Parathyroid adenoma (tissue), 2 donors: ENCODE results near the gene GXYLT2.
A peak's percentile ranks its signal among the peaks of the same experiment; 100 is the strongest.

Experiments used
- H2AFZ ChIP-seq: fragments of 300-600 bp; sonication (generic); one replicate; pipeline ENCODE4 v1.7.0; 2017; ENCODE audit warnings: antibody characterized with exemption, mild to moderate bottlenecking
- H3K27ac ChIP-seq: fragments of 300-600 bp; sonication (generic); one replicate; pipeline ENCODE4 v1.7.0; 2017
- H3K27me3 ChIP-seq: fragments of 300-600 bp; sonication (generic); one replicate; pipeline ENCODE4 v1.7.0; 2017; ENCODE audit warnings: low read length; ENCODE audit not compliant: control insufficient read depth, insufficient read depth
- H3K36me3 ChIP-seq: fragments of 300-600 bp; sonication (generic); one replicate; pipeline ENCODE4 v1.7.0; 2017; ENCODE audit warnings: low read length; ENCODE audit not compliant: control insufficient read depth, insufficient read depth
- H3K4me1 ChIP-seq: fragments of 300-600 bp; sonication (generic); one replicate; pipeline ENCODE4 v1.7.0; 2017; ENCODE audit warnings: control low read depth
- H3K4me2 ChIP-seq: fragments of 300-600 bp; sonication (generic); one replicate; pipeline ENCODE4 v1.7.0; 2017; ENCODE audit warnings: low read length
- H3K4me3 ChIP-seq: fragments of 300-600 bp; sonication (generic); one replicate; pipeline ENCODE4 v1.7.0; 2017; ENCODE audit warnings: low read depth, low read length
- H3K79me2 ChIP-seq: fragments of 300-600 bp; sonication (generic); one replicate; pipeline ENCODE4 v1.7.0; 2017; ENCODE audit warnings: control low read depth
- H3K9ac ChIP-seq: fragments of 300-600 bp; sonication (generic); one replicate; pipeline ENCODE4 v1.7.0; 2017; ENCODE audit warnings: mild to moderate bottlenecking
- H3K9me3 ChIP-seq: fragments of 300-600 bp; sonication (generic); one replicate; pipeline ENCODE4 v1.7.0; 2017; ENCODE audit warnings: low read length; ENCODE audit not compliant: control insufficient read depth
- TF ChIP-seq, protein P1 (sequence below): fragments of 300-600 bp; sonication (generic); IDR thresholded peaks from one replicate; pipeline ENCODE4 v1.7.0; 2017; ENCODE audit warnings: antibody characterized with exemption, mild to moderate bottlenecking
- donor health status: primary hyperparathyroidism.

Gene GXYLT2

DNA sequence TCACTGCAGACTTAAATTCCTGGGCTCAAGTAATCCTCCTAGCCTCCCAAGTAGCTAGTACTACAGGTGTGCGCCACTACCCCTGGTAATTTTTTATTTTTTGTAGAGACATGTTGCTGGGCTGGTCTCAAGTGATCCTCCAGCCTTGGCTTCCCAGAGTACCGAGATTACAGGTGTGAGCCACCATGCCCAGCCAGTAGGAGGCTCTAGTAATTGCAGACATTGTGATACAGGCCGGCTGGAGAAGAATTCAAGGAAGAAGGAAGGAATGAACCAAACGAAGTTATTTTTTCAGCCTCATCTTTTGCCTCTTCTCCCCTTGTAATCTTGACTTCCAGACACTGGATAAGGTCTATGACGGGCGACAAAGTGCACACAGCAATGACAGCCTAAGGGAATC lies 105.5 kb downstream of the GXYLT2 start:
- no peak overlapping the region for H3K4me2 ChIP-seq
- H3K9ac ChIP-seq, result no peak overlapping the region
- H3K27ac ChIP-seq, result no peak overlapping the region
- peaks cover 8% of the 10 kb centered on the region for H3K79me2 ChIP-seq
- H3K4me1 ChIP-seq, result no peaks in the 10 kb centered on the region
- TF ChIP-seq, protein P1, sequence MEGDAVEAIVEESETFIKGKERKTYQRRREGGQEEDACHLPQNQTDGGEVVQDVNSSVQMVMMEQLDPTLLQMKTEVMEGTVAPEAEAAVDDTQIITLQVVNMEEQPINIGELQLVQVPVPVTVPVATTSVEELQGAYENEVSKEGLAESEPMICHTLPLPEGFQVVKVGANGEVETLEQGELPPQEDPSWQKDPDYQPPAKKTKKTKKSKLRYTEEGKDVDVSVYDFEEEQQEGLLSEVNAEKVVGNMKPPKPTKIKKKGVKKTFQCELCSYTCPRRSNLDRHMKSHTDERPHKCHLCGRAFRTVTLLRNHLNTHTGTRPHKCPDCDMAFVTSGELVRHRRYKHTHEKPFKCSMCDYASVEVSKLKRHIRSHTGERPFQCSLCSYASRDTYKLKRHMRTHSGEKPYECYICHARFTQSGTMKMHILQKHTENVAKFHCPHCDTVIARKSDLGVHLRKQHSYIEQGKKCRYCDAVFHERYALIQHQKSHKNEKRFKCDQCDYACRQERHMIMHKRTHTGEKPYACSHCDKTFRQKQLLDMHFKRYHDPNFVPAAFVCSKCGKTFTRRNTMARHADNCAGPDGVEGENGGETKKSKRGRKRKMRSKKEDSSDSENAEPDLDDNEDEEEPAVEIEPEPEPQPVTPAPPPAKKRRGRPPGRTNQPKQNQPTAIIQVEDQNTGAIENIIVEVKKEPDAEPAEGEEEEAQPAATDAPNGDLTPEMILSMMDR, result no peak
- H2AFZ ChIP-seq, result no peak overlapping the region
- no peaks in the 10 kb centered on the region for H3K9me3 ChIP-seq
- no peak overlapping the region for H3K4me3 ChIP-seq
- H3K27me3 ChIP-seq, result no peaks in the 10 kb centered on the region
- no peaks in the 10 kb centered on the region for H3K36me3 ChIP-seq

DNA sequence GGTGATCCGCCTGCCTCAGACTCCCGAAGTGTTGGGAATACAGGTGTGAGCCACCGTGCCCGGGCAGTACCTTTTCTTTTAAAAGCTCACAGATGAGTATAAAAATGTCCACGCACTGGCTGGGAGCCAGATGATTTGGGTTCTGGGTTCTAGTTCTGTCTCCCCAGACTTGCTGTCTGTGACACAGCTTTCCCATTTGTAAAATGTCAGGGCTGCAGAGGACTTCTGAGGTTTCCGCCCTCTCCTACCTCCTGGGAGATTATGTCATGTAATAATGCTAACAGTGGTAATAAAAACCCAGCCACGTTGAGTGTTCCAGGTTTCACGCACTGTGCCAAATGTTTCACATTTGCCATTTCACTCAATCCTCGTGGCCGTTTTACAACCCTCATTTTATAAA lies 107.5 kb downstream of the GXYLT2 start:
- H3K27ac ChIP-seq, result no peak overlapping the region
- no peaks in the 10 kb centered on the region for H3K36me3 ChIP-seq
- TF ChIP-seq, protein P1, result no peak
- peaks cover 8% of the 10 kb centered on the region for H3K79me2 ChIP-seq
- no peak overlapping the region for H3K4me3 ChIP-seq
- H3K9ac ChIP-seq, result no peak overlapping the region
- no peak overlapping the region for H3K4me2 ChIP-seq
- H3K4me1 ChIP-seq, result peaks cover 4% of the 10 kb centered on the region
- H3K9me3 ChIP-seq, result no peaks in the 10 kb centered on the region
- H2AFZ ChIP-seq, result no peak overlapping the region
- no peaks in the 10 kb centered on the region for H3K27me3 ChIP-seq

DNA sequence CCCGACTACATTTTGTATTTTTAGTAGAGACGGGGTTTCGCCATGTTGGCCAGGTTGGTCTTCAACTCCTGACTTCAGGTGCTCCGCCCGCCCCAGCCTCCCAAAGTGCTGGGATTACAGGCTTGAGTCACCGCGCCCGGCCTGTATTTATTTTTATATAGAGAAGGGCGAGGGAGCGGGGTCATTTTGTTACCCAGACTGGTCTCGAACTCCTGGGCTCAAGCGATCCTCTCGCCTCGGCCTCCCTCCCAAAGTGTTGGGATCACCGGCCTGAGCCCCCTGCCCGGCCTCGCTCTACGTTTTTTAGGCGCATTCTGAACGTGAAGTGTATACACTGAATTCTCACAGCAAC lies 108.3 kb downstream of the GXYLT2 start:
- Histone ChIP-seq H3K4me2 (peak overlapping the region; percentile 56), H3K36me3 (no peaks in the 10 kb centered on the region), H3K79me2 (peaks cover 11% of the 10 kb centered on the region), H2AFZ (peak overlapping the region; percentile 100), H3K4me3 (peak overlapping the region; percentile 82), H3K9me3 (no peaks in the 10 kb centered on the region), H3K9ac (peak overlapping the region; percentile 56), H3K27me3 (no peaks in the 10 kb centered on the region), H3K27ac (peak overlapping the region; percentile 78), H3K4me1 (peaks cover 7% of the 10 kb centered on the region)
- TF ChIP-seq, protein P1, result no peak

DNA sequence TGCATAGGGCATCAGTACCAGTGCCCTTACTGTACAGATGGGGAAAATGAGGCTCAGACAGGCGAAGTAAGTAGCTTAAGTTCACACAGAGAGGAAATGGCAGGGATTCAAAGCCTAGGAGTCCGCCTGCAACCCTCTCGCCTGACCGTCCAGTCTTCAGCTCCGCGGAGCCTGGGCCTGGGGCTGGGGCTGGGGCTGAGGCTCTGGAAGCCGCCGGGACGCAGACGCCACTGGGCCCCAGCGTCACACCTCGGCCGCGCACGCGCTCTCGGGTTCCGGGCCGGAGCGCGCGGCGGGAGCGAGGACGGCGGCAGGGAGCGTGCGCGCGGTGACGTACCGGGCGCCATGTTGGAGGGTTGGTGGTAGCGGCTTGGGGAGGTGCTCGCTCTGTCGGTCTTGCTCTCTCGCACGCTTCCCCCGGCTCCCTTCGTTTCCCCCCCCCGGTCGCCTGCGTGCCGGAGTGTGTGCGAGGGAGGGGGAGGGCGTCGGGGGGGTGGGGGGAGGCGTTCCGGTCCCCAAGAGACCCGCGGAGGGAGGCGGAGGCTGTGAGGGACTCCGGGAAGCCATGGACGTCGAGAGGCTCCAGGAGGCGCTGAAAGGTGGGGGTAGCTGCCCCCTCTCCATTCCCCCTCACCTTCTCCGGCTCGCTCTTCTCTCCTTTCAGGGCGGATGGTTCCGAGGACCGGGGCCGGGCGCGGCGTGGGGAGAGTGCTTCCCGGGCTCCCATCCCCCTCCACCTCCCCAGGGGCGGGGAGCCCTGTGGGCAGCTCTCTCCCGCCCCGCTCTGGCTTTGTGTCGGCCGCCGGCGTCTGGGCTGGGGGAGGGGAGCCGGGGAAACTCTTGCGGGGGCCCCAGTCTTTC lies 108.9 kb downstream of the GXYLT2 start, which contains the start of gene PPP4R2:
TSS of gene PPP4R2 (plus strand) at position 339 of the 861 bp plus-strand sequence. CDS start at position 566, 227 bp downstream.
- peak within 1 kb of the TSS; percentile 68 for H3K4me2 ChIP-seq
- peaks cover 11% of the 10 kb centered on the region for H3K79me2 ChIP-seq
- peak within 1 kb of the TSS; percentile 56 for H3K9ac ChIP-seq
- H3K36me3 ChIP-seq, result no peaks in the 10 kb centered on the region
- peaks cover 7% of the 10 kb centered on the region for H3K4me1 ChIP-seq
- TF ChIP-seq, protein P1, result no peak
- peak within 1 kb of the TSS; percentile 78 for H3K27ac ChIP-seq
- H3K4me3 ChIP-seq, result peak within 1 kb of the TSS; percentile 82
- no peaks in the 10 kb centered on the region for H3K9me3 ChIP-seq
- no peaks in the 10 kb centered on the region for H3K27me3 ChIP-seq
- peak within 1 kb of the TSS; percentile 100 for H2AFZ ChIP-seq
